Measurements from ENCODE around the gene RAB27A.
"Not testable (repeated sequence)": the region's sequence is repeated elsewhere in the genome, so short reads cannot be mapped to it uniquely, and the experiment has no call there.

The RAB27A gene

GRCh38 chr15:55252201-55252600 lies 37.4 kb downstream of the RAB27A start:
- DNase-seq (ENCODE audit: low read depth in 2 of 3, low spot score in 2 of 3): not testable (repeated sequence)

- DNase-seq (ENCODE audit: low read depth in 2 of 3, low spot score in 2 of 3): no peak
Observed at GRCh38 chr15:55250941-55251340, 38.7 kb downstream of the RAB27A start.

- DNase-seq (ENCODE audit: low read depth in 2 of 3, low spot score in 2 of 3): no peak
Observed at GRCh38 chr15:55250392-55250791, 39.2 kb downstream of the RAB27A start.

- DNase-seq (ENCODE audit: low read depth in 2 of 3, low spot score in 2 of 3): not testable (repeated sequence)
Observed at GRCh38 chr15:55249885-55250284, 39.7 kb downstream of the RAB27A start.

GRCh38 chr15:55248895-55249294 lies 40.7 kb downstream of the RAB27A start:
- DNase-seq (ENCODE audit: low read depth in 2 of 3, low spot score in 2 of 3): no peak

- no peak for DNase-seq (ENCODE audit: low read depth in 2 of 3, low spot score in 2 of 3)
Observed at GRCh38 chr15:55247766-55248427, 41.7 kb downstream of the RAB27A start.

- DNase-seq (ENCODE audit: low read depth in 2 of 3, low spot score in 2 of 3): no peak
Observed at GRCh38 chr15:55247311-55247710, 42.3 kb downstream of the RAB27A start.

- DNase-seq (ENCODE audit: low read depth in 2 of 3, low spot score in 2 of 3): no peak
Observed at GRCh38 chr15:55246567-55246966, 43.0 kb downstream of the RAB27A start.

GRCh38 chr15:55245059-55245458 lies 44.6 kb downstream of the RAB27A start:
- no peak for DNase-seq (ENCODE audit: low read depth in 2 of 3, low spot score in 2 of 3)

- DNase-seq (ENCODE audit: low read depth in 2 of 3, low spot score in 2 of 3): no peak
Observed at GRCh38 chr15:55241891-55242290, 47.7 kb downstream of the RAB27A start.

GRCh38 chr15:55241186-55241585 lies 48.4 kb downstream of the RAB27A start:
- no peak for DNase-seq (ENCODE audit: low read depth in 2 of 3, low spot score in 2 of 3)

- no peak for DNase-seq (ENCODE audit: low read depth in 2 of 3, low spot score in 2 of 3)
Observed at GRCh38 chr15:55240125-55240760, 49.4 kb downstream of the RAB27A start.

GRCh38 chr15:55239440-55240124 lies 50.0 kb downstream of the RAB27A start:
- DNase-seq (ENCODE audit: low read depth in 2 of 3, low spot score in 2 of 3): no peak

GRCh38 chr15:55238877-55239276 lies 50.7 kb downstream of the RAB27A start:
- DNase-seq (ENCODE audit: low read depth in 2 of 3, low spot score in 2 of 3): no peak

GRCh38 chr15:55237219-55238130 lies 52.1 kb downstream of the RAB27A start:
- no peak for DNase-seq (ENCODE audit: low read depth in 2 of 3, low spot score in 2 of 3)

GRCh38 chr15:55235546-55236036 lies 54.0 kb downstream of the RAB27A start:
- DNase-seq (ENCODE audit: low read depth in 2 of 3, low spot score in 2 of 3): no peak

- DNase-seq (ENCODE audit: low read depth in 2 of 3, low spot score in 2 of 3): no peak
Observed at GRCh38 chr15:55234800-55235104, 54.9 kb downstream of the RAB27A start.

GRCh38 chr15:55234104-55234799 lies 55.4 kb downstream of the RAB27A start:
- DNase-seq (ENCODE audit: low read depth in 2 of 3, low spot score in 2 of 3): no peak

- no peak for DNase-seq (ENCODE audit: low read depth in 2 of 3, low spot score in 2 of 3)
Observed at GRCh38 chr15:55231455-55231854, 58.2 kb downstream of the RAB27A start.

GRCh38 chr15:55230953-55231352 lies 58.7 kb downstream of the RAB27A start:
- no peak for DNase-seq (ENCODE audit: low read depth in 2 of 3, low spot score in 2 of 3)

Measured in activated CD8-positive, alpha-beta memory T cell treated with anti-CD3 and anti-CD28 coated beads for 48 hours (primary cell).